Measurements from ENCODE around the gene HNRNPK. TPM values are rescaled to one million over a fixed set of nuclear protein-coding genes. Genes with fewer than 3 reads are reported as not detected.

Gene HNRNPK
- total RNA-seq, result 483 TPM
- polyA plus RNA-seq (ENCODE audit: insufficient read depth, low read depth, low replicate concordance), result 290 TPM
- long read RNA-seq, donor 1, transcript HNRNPK-211 (2 exons, 868 nt), result major isoform, 6 of 197 reads
- long read RNA-seq, donor 1, partial matches to known transcripts, result 79 of 197 reads
- long read RNA-seq, donor 1, other reads (novel, unspliced or antisense), result 108 of 197 reads
- long read RNA-seq, donor 2, transcript HNRNPK-209 (5 exons, 900 nt), result major isoform, 7 of 332 reads
- long read RNA-seq, donor 2, partial matches to known transcripts, result 179 of 332 reads
- long read RNA-seq, donor 2, other reads (novel, unspliced or antisense), result 141 of 332 reads
- long read RNA-seq, donor 3, transcript HNRNPK-211 (2 exons, 868 nt), result minor isoform, 5 of 309 reads
- long read RNA-seq, donor 3, transcript HNRNPK-209 (5 exons, 900 nt), result major isoform, 9 of 309 reads
- long read RNA-seq, donor 3, partial matches to known transcripts, result 147 of 309 reads
- long read RNA-seq, donor 3, other reads (novel, unspliced or antisense), result 145 of 309 reads
- long read RNA-seq, donor 4, transcript HNRNPK-211 (2 exons, 868 nt), result major isoform, 5 of 175 reads
- long read RNA-seq, donor 4, transcript HNRNPK-209 (5 exons, 900 nt), result major isoform, 5 of 175 reads
- long read RNA-seq, donor 4, partial matches to known transcripts, result 21 of 175 reads
- long read RNA-seq, donor 4, other reads (novel, unspliced or antisense), result 144 of 175 reads
- long read RNA-seq, donor 5, partial matches to known transcripts, result 5 of 6 reads
- long read RNA-seq, donor 5, other reads (novel, unspliced or antisense), result 0 of 6 reads
- long read RNA-seq, donor 6, transcript HNRNPK-211 (2 exons, 868 nt), result major isoform, 7 of 442 reads
- long read RNA-seq, donor 6, transcript HNRNPK-209 (5 exons, 900 nt), result minor isoform, 6 of 442 reads
- long read RNA-seq, donor 6, partial matches to known transcripts, result 268 of 442 reads
- long read RNA-seq, donor 6, other reads (novel, unspliced or antisense), result 161 of 442 reads
- long read RNA-seq, donor 7, partial matches to known transcripts, result 26 of 301 reads
- long read RNA-seq, donor 7, other reads (novel, unspliced or antisense), result 275 of 301 reads
- long read RNA-seq, donor 8, transcript HNRNPK-211 (2 exons, 868 nt), result major isoform, 5 of 190 reads
- long read RNA-seq, donor 8, partial matches to known transcripts, result 113 of 190 reads
- long read RNA-seq, donor 8, other reads (novel, unspliced or antisense), result 70 of 190 reads
- long read RNA-seq, donor 9, partial matches to known transcripts, result 24 of 84 reads
- long read RNA-seq, donor 9, other reads (novel, unspliced or antisense), result 57 of 84 reads
- long read RNA-seq, donor 10, transcript HNRNPK-211 (2 exons, 868 nt), result major isoform, 5 of 188 reads
- long read RNA-seq, donor 10, transcript HNRNPK-209 (5 exons, 900 nt), result major isoform, 5 of 188 reads
- long read RNA-seq, donor 10, partial matches to known transcripts, result 130 of 188 reads
- long read RNA-seq, donor 10, other reads (novel, unspliced or antisense), result 45 of 188 reads

DNA sequence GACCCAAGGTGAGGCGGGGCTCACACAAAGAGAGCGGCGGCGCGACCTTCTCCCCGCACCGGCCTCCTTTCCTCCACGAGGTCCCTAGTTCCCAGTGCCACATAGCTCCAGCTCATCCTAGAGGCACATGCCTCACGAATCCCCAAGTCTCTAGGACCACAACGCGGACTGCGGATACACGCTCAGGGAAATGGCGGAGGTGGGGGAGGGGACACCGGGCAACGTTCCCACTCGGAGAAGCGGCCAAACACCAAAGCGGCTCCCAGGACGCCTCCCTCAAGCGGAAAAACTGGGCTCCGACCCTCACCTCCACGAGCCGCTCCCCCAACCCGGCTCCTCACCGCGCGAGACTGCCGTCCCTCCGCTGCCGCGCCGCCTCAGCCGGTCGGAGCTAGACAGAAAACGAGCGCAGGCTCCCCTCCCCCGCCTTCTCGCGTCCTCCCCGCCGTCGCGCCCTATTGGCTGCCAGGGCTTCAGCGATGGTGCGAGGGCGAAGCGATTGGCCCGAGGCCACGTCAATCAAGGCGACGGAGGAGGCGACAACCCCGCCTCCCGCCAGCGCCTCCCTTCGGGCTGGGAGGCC, at the start of gene HNRNPK:
Gene HNRNPK, minus strand, starts transcription at position 404 of the 583 bp plus-strand sequence. CDS start 1,963 bp downstream, outside the sequence.
- Histone ChIP-seq H3K9me3 (ENCODE audit: control insufficient read depth in 2 of 3, insufficient read depth in 1 of 3, low read length in 3 of 3) (no peaks in the 10 kb centered on the region), H3K27ac (ENCODE audit: low read depth in 2 of 2, low read length in 2 of 2) (peak within 1 kb of the TSS; percentile 100), H3K4me1 (ENCODE audit: control insufficient read depth in 2 of 3, insufficient read depth in 2 of 3, low read depth in 1 of 3, low read length in 3 of 3) (peaks cover 5 to 14% (median 5%) of the 10 kb centered on the region in 3 donors), H3K4me3 (ENCODE audit: low read length in 3 of 3) (peak within 1 kb of the TSS; percentile 95 to 100 (median 100)), H3K27me3 (ENCODE audit: control insufficient read depth, insufficient read depth, low read length) (no peaks in the 10 kb centered on the region), H3K9ac (ENCODE audit: low read length in 3 of 3) (peak within 1 kb of the TSS; percentile 95 to 100 (median 100)), H3K36me3 (ENCODE audit: control insufficient read depth in 2 of 3, insufficient read depth in 3 of 3, low read length in 3 of 3) (peaks cover 11 to 35% (median 14%) of the 10 kb centered on the region in 3 donors)
- no peak for TF ChIP-seq CTCF (IDR thresholded peaks at IDR 0.05; ENCODE audit: borderline replicate concordance, extremely low read depth, insufficient read depth)
- no peak for FAIRE-seq
- intact Hi-C loops (cut with DNase I), result no loop called here
- DNase-seq, result peak; percentile 98 to 100 (median 99)

- Histone ChIP-seq H3K4me3 (ENCODE audit: low read length in 3 of 3) (no peak overlapping the region), H3K27ac (ENCODE audit: low read depth in 2 of 2, low read length in 2 of 2) (no peak overlapping the region), H3K36me3 (ENCODE audit: control insufficient read depth in 2 of 3, insufficient read depth in 3 of 3, low read length in 3 of 3) (no peaks in the 10 kb centered on the region), H3K9ac (ENCODE audit: low read length in 3 of 3) (no peak overlapping the region), H3K4me1 (ENCODE audit: control insufficient read depth in 2 of 3, insufficient read depth in 2 of 3, low read depth in 1 of 3, low read length in 3 of 3) (no peaks in the 10 kb centered on the region), H3K9me3 (ENCODE audit: control insufficient read depth in 2 of 3, insufficient read depth in 1 of 3, low read length in 3 of 3) (no peaks in the 10 kb centered on the region), H3K27me3 (ENCODE audit: control insufficient read depth, insufficient read depth, low read length) (no peaks in the 10 kb centered on the region)
- no peak for DNase-seq
- intact Hi-C loops (cut with DNase I), result no loop called here
- no peak for TF ChIP-seq CTCF (IDR thresholded peaks at IDR 0.05; ENCODE audit: borderline replicate concordance, extremely low read depth, insufficient read depth)
- no peak for FAIRE-seq
Observed at GRCh38 chr9:84027201-84027600, 47.2 kb upstream of the HNRNPK start.

DNA sequence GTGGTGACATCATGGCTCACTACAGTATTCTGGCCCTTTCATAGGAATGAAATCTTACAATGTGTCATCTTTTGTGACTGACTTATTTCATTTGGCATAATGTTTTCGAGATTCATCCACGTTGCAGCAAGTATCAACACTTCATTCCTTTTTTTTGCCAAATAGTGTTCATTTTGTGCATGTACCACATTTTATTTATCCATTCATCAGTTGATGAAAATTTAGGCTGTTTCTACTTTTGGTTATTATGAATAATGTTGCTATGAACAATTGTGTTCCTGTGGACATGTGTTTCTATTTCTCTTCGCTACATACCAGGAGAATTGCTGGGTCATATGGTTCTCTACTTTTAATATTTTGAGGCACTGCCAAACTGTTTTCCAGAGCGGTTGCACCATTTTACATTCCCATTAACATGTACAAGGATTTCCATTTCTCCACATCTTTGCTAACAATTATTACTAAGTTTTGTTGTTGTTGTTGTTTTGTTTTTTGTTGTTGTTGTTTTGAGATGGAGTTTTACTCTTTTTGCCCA, 44.1 kb upstream of the HNRNPK start:
- Histone ChIP-seq H3K4me1 (ENCODE audit: control insufficient read depth in 2 of 3, insufficient read depth in 2 of 3, low read depth in 1 of 3, low read length in 3 of 3) (no peaks in the 10 kb centered on the region), H3K27ac (ENCODE audit: low read depth in 2 of 2, low read length in 2 of 2) (no peak overlapping the region), H3K27me3 (ENCODE audit: control insufficient read depth, insufficient read depth, low read length) (no peaks in the 10 kb centered on the region), H3K4me3 (ENCODE audit: low read length in 3 of 3) (no peak overlapping the region), H3K36me3 (ENCODE audit: control insufficient read depth in 2 of 3, insufficient read depth in 3 of 3, low read length in 3 of 3) (no peaks in the 10 kb centered on the region), H3K9me3 (ENCODE audit: control insufficient read depth in 2 of 3, insufficient read depth in 1 of 3, low read length in 3 of 3) (no peaks in the 10 kb centered on the region), H3K9ac (ENCODE audit: low read length in 3 of 3) (no peak overlapping the region)
- DNase-seq, result no peak
- intact Hi-C loops (cut with DNase I), result no loop called here
- TF ChIP-seq CTCF (IDR thresholded peaks at IDR 0.05; ENCODE audit: borderline replicate concordance, extremely low read depth, insufficient read depth), result no peak
- no peak for FAIRE-seq

Data from kidney (tissue), 22 donors.